GM19455 (cell line): ENCODE measurements around the gene ASIC2.

Experiments
- ATAC-seq: cut with Tn5 transposase; IDR thresholded peaks from one replicate; pipeline ENCODE4 v1.9.1; 2021; ENCODE audit not compliant: unreplicated experiment

ASIC2 gene

DNA sequence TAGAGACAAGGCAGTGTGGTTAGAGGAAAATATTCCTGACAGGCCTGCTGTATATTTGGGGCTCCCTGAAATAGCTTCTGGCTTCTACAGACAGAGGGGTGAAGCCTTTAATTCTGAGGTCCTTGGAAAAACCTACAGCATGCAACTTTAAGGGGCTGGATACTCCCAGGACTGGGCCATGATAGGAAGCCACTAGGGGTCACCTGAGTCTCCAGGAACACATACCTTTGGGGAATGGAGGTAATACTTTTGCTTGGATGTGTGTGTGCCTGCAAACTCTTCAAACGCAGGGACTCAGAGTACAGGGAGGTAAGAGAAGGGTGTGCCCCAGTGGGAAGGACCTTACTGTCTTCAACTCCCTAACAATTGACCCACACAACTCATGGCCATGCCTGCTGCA is 4.1 kb downstream of the ASIC2 start:
- no peak for ATAC-seq

DNA sequence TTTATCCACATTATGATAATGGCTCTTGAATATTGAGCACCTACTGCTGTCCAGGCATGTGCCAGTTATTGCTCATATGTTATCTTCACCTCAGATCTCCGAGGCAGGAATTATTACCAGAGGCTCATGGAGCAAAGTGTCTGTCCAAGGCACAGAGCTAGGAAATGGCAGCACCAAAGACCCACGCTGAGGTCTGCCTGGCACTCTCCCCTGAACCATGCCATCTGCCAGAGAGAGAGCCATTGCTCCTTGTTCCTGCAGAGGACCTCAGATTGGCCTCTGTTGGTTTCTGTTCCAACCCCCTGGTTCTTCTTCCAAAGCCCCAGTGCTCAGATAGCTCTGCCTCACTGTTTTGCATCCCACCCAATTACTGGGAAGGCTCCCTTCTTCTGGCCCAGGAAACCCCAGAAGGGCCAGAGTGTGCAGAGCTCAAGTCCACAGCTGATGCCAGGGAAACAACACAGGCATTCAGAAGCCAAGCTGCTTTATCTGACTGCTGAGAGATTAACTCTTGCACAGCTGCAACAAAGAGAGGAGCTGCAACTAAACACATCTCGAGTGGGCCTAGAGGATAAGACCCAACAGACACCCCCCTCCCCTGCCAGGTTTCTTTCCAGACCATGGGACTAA is 5.9 kb downstream of the ASIC2 start:
- no peak for ATAC-seq

DNA sequence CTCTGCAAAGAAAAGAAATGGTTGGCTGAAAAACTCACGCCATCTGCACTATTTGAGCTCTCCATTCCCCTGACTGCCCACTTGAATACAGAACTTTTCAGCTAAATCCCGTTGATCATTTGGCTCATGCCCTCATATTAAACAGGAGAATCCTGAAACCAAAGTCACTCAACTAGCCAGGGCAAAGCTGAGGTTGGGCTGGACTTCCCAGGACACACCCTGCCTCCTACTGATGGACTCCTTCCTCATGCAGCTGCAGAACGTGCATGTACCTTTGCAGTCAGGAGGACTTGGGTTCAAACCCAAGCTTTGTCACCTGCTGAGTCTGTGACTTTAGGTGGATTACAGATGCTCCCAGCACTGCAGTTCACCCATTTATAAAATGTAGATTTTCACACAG is 7.7 kb downstream of the ASIC2 start:
- no peak for ATAC-seq

DNA sequence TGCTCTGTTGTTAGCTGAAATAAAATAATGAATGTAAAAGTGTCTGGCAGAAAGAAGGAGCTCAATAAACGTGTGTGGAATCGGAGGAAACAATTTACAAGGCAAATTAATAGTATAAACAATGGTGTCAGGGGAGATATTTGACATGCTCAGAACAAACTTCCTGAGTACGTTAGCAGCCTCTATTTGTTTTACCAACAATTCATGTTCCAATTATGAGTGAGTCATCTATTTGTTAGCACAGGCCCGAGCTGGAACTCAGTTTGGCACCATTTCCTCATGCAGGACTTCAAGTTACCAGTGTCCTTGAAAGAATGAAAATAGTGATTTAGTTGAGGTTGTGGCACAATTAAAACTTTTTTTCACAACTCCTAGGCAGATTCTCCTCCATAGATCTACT is 9.1 kb downstream of the ASIC2 start:
- ATAC-seq, result no peak

DNA sequence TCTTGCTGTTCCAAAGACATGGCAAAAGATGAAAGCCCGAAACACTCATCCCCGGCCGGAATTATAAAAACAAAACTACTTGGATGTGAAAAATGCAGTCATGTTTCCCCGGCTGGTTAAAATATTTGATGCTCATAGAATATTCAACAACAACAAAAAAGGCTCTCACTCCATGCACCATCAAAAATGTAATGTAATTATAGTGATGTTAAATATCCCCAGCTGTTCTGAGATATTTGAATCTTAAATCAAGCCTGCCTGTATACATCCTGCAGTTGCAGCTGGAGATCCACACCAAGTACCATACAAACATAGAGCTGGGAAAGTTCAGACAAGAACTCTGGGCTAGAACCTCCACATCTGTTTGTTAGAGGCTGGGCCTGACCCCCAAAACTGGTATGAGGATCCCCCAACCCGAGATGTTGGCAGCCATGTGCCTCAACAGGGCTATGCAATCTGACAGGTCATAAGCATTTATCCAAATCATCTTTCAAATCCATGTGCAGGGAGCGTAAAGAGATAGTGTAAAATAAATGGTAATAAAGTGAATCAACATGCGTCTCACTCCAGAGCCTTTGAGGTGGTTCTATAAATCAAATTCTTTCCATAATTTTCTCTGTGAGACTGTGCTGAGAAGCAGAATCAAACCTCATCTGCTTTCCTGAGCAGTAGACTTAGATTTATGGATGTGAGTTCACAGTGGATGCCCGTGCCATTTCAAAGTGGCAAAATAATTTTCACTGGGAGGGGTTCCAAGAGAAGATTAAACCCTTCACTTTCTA is 12.7 kb downstream of the ASIC2 start:
- no peak for ATAC-seq

DNA sequence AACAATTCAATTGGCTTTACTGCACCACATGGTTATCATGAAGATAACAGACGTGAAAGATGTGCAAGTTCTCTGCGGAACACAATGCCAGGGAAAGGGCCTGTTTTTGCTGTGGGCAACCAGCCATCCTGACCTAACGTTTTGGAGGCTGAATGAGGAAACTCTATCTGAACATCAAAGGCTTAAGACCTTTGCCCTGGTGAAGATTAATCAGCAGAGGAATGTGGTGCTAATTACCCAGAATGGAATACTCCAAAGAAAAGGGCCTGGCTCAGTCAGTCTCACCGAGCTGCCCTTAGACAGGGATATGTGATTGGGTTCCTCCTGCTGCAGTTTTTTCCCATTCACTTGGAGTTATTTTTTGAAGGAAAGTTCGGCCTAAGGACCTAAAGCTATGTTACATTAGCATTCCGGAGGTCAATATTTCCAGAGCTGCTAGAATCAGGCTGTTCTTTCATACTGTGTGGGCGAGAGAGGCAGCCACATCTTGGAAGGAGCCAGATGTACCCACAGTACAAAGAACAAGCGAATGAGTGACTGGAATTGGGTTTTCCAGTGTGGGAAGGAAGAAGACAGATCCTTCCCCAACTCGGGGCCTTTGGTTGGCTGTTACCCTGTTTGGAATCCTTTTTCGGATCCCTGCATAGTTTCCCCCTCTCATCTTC is 15.5 kb downstream of the ASIC2 start:
- ATAC-seq, result no peak

DNA sequence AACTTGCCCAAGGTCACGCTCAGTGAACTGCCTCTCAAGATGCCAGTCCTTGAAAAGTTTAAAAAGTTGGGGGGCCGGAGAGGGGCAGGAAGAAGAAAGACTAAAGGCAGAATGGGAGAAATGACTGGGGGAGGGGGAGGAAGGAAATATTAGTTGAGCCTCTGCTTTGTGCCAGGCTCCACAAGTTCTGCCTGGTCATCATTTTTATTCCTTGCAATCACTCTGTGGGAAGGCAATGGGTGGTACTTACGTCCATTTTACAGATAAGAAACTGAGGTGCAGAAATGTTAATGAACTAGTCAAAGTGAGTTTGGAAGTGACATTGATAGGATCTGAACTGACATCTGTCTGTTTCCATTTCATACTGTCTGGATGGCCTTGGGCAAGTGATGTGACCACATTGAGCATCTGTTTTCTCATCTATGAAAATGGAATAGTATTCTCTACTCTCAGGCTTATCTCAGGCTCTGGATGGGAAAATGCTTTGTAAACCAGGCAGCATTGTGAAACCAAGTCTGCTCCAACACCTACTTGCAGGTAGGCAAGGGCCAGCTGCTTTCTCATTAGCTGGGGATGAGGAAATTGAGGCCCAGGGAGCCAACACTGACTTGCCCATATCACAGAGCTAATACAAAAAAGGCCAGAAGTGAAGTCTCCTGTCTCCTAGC is 19.2 kb downstream of the ASIC2 start:
- ATAC-seq, result no peak

DNA sequence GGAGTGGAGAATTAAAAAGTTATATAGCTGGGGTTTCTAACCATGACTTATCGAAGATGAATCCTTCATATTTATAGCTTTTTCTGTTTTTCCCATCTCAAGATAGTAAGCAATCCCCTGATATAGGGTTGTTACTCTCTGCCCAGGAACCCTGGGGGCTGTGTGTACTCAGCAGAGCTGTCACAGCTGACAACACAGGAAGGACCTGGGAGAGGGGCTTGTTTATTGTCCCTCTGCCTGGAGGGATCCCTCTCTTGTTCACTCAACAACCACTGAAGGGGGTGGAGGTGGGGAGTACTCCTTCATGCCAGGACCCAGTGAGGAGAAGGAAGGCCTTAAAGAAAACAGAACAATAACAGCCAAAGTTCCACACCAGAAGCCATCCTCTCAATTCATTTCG is 19.8 kb downstream of the ASIC2 start:
- no peak for ATAC-seq

DNA sequence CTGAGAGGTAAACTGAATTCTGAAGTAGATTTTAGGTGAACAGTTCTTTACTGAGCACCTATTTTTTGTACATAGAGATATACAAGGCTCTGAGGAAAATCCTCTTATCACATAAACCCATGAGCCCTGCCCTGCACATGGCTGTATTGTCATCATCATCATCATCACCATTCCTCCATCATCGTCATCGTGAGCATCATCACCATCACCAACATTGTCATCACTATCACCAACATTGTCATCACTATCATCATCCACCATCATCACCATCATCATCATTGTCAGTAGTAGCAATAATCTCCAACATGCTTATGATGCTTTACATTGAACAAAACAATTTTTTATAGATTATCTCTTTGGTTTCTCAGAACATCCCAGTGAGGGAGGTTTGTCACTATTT is 20.7 kb downstream of the ASIC2 start:
- ATAC-seq, result no peak

DNA sequence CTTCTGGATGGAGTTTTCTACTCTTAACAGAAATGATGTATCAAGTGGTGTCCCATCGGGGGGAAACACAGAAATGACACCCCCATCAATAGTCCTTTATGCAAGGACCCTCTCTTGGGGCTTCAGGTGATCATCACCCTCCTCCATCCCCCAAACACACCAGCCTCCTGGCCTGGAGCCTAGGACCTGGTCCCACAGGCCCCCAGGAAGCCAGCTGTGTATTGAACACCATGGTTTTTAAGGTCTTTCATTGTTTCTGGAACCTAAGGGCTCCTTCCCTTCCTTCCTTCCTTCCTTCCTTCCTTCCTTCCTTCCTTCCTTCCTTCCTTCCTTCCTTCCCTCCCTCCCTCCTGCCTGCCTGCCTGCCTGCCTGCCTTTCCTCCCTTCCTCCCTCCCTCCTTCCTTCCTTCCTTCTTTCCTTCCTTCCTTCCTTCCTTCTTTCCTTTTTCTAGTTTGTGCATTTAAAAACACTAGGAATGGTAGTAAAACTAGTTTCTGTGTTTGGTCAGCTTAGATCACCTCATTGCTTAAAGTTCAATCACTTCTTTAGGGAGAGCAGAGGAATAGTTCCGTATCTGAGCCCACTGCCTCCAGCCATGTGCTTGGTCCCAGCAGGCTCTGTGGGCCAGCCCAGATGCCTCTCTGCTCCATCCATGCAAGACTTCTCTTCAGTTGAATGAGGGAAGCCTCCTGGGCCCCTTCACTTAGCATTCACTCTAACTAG is 23.6 kb downstream of the ASIC2 start:
- no peak for ATAC-seq

DNA sequence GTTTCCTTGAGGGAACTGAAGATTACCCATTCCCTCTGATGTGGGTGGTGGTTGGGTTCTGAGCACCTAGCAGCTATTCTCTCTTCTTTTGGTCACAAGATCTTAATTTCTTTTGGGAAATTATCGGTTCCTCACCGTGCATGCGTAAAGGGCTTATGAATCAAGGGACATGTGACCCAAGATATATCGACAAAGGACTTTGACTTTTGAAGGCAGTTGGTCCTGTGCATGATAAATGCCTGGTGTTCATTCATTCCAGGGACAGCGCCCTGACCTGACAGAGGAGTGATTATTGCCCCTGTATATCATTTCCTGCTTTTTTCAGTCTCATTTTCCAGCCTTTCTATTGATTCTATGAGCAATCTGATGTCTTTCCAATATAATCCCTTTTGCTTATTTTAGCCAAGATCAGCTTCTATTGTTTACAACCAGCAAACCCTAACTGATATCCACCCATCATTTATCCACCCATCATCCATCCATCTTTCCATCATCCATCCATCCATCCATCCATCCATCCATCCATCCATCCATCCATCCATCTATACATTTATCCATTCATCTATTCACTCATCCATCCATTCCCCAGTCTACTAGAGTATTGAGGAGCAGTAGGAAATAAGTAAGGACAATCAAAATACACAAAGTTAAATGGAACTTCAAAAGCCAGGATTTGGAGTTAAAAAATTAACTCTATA is 25.1 kb downstream of the ASIC2 start:
- ATAC-seq, result no peak

DNA sequence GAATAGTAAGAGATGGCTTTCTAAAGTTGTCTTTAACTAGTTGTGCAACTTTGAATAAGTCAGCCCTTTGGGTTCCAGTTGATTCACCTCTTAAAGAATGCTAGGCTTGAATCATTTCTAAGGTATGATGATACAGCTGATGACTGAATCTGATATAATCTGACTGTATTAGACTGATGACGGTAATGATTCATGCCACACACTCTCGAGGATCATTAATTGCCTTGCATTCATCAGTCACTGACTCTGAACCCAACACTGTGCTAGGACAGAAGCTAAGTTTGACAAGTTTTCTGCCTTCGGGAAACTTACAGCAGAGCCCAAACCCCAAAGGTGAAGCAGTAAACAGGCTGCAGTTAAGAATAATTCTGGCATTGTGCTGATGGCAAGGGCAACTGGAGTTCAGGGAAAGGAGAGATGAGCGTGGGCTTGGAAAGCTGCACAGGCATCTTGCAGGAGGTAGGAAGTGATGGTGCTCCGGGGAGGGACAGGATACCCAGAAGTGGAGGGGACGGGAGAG is 25.8 kb downstream of the ASIC2 start:
- no peak for ATAC-seq

DNA sequence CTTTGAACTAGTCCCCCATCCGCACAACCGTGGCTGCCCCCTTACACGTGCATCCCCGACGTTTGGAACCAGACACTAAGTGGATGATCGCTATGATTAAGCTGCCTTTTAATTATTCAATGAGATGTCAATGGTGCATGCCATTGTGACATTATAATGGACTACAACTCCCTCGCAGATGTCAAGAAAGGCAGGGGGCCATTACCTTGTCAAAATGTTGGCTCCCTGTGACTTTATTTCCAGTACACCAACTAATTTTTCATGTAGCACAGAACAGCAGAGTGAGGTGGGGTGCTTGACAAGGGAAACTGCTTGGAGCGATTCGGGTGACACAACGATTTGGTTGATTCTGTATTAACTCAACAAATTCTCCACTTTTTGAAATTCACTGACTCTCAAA is 26.5 kb downstream of the ASIC2 start:
- no peak for ATAC-seq

DNA sequence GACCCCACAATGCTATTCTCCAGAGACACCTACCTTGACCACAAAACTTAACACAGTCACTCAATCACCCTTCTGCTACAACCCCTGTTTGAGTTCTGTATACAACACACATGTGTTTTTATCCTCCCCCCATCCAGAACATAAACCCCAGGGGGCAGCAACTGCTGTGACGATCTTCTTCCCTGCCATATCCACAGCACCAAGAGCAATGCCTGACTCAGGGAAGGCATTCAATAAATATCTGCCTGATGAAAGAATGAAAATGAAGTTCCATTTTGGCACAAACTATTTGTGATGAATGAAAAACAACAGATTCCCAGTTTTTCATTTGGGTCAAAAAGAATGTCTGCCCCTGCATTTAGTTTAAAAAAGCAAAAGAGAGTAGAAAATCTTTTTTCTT is 27.0 kb downstream of the ASIC2 start:
- no peak for ATAC-seq

DNA sequence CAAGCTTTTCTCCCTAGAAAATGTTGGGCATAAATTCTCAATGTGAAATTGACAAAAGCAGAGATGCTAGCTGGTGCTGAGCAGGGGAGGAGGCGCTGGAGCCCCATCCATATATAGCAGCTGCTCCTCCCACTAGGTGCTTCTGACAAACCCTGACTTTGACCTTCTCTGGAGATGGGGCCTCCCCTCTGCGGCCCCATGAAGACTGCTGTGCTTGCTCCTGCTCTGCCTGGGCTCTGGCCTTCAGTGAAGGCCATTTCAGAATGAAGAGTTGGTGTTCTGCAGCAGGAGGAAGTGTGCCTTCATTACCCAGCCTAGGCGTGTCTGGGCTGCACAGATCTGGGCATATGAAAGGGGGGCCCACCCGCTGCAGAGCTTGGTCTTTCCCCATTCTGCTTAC is 29.7 kb downstream of the ASIC2 start:
- ATAC-seq, result no peak

DNA sequence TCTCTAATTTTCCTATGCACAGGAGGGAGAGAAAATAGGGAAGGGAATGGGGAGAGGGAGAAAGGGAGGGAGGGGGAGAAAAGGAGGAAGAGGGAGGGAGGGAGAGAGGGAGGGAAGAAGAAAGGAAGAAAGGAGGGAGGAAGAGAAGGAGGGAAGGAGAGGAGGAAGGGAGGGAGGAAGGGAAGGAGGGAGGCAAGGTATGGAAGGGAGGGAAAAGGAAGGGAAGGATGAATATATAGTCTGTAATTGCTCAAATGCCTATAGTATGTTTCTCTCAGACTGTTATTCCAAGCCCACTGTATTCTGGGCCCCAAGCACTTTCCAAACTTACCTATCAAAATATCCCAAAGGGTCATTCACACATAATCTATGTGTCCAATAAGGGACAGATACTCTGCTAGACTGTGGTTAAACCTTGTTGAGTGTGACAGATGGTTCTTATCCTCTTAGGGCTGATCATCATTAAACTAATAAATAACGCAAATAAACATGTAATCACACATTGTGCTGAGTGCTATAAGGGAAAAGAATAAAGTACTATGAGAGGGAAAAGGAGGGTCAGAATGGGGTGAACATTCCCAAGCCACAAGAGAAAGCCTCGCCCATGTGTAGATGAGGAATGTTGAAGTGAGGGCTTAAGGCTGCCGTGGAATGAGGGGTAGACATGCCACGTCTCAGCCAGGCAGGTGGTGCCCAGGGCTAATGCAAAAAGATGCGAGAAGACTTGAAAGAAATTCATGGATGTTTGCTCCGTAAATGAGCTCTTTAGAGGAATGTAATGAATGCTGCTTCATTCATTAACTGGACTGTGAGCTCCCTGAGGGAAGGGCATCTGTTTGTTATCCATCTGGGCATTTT is 30.6 kb downstream of the ASIC2 start:
- ATAC-seq, result no peak

DNA sequence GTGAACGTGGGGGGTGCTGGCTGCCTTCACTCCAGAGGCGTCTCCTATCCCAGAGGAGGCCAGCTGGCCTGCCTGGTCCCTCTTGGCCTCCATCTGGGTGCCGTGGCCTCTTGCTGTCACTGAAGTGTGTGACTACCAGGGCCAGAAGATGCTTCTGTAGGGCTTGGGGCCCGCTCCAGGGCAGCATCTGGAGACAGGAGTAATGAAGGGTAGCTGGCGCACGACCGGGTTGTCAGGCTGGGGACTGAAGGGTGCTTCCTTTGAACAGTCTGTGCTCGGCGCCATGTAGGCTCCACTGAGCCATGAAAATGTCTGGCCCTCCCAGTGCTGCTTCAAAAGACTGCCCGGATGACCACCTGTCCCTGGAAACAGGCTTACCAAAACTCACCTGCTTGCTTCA is 31.3 kb downstream of the ASIC2 start:
- ATAC-seq, result no peak

DNA sequence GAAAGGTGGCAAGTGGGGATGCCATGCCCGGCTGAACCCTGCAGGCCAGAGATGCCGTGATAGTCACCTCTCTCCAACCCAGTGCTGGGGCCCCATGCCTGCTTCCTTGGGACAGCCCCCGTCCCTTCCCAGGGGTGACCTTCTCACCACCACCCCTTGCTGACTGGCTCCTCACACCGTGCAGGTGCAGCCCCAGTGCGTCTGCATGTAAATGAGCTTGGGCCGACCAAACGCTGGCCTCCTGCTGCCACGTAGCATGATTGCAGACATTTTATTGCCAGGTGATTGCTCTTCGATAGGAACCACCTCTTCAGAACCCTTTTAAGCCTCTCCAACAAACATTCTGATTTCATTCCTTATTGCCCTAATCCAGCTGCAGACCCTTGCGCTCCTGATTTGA is 32.5 kb downstream of the ASIC2 start:
- no peak for ATAC-seq

DNA sequence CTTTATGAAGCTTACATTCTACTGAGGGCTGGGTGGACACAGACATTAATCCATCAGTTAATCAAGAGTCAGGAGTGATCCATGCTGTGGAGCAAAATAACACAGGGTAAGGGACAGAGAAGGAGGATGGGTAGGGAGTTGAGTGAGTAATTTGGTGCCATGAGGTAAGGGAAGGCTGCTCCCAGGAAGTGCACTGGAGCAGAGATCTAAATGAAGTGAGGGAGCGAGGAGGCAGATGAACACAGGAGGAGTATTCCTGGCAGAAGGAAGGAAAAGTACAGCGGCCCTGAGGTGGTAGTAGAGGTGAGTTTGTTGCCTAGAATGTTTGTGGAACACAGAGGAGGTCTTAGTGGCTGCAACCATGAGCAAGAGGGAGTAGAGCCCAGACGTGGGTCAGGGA is 34.8 kb downstream of the ASIC2 start:
- ATAC-seq, result no peak
